ENCODE results near the gene AKAP9.
"Not testable (repeated sequence)": the region's sequence is repeated elsewhere in the genome, so short reads cannot be mapped to it uniquely, and the experiment has no call there.

The AKAP9 gene

DNA sequence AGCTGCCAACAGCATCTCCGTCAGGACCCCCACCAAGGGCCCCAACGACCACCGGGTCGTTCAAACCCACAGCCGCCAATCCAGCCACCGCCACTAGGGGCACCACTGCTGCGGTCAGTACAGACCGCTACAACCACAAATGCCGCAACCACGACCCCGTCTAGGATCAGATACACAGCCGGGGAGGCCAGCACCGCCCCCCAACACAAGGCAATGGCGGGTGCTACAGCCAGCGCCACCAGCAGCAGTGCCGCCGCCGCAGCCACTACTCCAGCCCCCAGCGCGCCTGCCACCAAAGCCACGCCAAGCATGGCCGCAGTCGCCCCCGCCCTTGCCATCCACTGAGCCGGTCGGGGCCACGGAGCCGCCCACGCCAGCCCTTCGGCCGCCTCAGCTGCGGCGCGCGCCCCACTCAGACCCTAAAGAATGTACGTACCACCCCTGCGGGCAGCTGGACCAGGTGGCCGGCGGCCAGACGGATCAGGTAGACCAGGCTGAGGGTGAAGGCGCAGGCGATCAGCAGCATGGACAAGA is 193.1 kb downstream of the AKAP9 start:
- peak; percentile 31 to 42 (median 35) for DNase-seq (ENCODE audit: low read depth in 3 of 3)

DNA sequence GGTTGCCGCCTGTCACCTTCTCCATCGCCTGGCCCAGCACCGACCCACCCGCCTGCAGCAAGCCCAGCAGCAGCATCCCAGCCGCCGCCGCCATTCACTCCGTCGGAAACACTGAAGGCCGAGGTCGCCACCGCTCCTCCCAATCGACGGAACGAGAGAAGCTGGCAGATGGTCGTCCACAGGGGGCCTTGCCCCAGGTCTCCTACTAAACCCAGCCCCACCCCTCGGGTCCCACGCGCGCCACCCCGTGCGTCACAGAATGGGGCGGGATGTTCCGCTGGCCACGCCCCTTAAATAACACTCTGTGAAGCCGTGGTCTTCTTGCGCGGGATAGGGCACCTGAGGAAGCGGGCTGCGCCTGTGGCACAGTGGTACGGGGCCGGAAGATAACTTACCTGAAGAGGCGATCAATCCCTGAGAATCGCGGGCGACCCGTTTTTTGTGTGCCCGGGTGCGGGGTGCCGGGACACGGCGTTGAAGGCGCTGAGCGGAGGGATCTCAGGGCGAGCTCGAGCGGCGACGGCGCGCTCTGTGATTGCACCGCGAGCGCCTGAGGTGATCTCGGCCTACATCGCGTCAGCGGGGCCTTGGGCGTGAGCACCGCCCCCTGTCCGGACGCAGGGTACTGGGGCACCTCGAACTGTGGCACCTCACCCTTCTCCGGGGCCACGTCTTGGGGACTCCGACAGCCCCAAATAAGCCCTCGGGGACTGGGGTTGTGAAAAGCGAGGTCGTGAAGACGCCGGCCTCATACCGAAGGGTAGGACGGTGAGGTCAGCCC is 193.8 kb downstream of the AKAP9 start, which contains the start of gene CYP51A1:
CYP51A1 (minus strand) TSS at position 207 of the 781 bp plus-strand sequence; CDS start at position 94, 113 bp downstream.
- peak; percentile 86 to 92 (median 90) for DNase-seq (ENCODE audit: low read depth in 3 of 3)

GRCh38 chr7:92135052-92135889 is 194.6 kb downstream of the AKAP9 start:
- DNase-seq (ENCODE audit: low read depth in 3 of 3) = no peak

- no peak for DNase-seq (ENCODE audit: low read depth in 3 of 3)
Observed at GRCh38 chr7:92137557-92137956, 196.9 kb downstream of the AKAP9 start.

- no peak for DNase-seq (ENCODE audit: low read depth in 3 of 3)
Observed at GRCh38 chr7:92141161-92141560, 200.5 kb downstream of the AKAP9 start.

DNA sequence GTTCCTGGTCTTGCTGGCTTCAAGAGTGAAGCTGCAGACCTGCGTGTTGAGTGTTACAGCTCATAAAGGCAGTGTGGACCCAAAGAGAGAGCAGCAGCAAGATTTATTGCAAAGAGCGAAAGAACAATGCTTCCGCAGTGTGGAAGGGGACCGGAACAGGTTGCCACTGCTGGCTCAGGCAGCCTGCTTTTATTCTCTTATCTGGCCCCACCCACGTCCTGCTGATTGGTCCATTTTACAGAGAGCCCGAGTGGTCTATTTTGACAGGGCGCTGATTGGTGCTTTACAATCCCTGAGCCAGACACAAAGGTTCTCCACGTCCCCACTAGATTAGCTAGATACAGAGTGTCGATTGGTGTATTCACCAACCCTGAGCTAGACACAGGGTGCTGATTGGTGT is 202.1 kb downstream of the AKAP9 start:
- not testable (repeated sequence) for DNase-seq (ENCODE audit: low read depth in 3 of 3)

DNA sequence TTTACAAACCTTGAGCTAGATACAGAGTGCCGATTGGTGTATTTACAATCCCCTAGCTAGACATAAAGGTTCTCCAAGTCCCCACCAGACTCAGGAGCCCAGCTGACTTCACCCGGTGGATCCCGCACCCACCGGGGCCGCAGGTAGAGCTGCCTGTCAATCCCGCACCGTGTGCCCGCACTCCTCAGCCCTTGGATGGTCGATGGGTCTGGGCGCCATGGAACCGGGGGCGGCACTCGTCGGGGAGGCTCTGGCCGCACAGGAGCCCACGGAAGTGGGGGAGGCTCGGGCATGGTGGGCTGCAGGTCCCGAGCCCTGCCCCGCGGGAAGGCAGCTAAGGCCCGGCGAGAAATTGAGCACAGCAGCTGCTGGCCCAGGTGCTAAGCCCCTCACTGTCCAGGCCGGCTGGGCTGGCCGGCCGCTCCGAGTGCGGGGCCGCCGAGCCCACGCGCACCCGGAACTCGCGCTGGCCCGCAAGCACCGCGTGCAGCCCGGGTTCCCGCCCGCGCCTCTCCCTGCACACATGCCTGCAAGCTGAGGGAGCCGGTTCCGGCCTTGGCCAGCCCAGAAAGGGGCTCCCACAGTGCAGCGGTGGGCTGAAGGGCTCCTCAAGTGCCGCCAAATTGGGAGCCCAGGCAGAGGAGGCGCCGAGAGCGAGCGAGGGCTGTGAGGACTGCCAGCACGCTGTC is 202.7 kb downstream of the AKAP9 start:
- not testable (repeated sequence) for DNase-seq (ENCODE audit: low read depth in 3 of 3)

GRCh38 chr7:92149736-92150239 is 209.1 kb downstream of the AKAP9 start:
- no peak for DNase-seq (ENCODE audit: low read depth in 3 of 3)

- DNase-seq (ENCODE audit: low read depth in 3 of 3) = no peak
Observed at GRCh38 chr7:92150450-92151017, 209.9 kb downstream of the AKAP9 start.

DNA sequence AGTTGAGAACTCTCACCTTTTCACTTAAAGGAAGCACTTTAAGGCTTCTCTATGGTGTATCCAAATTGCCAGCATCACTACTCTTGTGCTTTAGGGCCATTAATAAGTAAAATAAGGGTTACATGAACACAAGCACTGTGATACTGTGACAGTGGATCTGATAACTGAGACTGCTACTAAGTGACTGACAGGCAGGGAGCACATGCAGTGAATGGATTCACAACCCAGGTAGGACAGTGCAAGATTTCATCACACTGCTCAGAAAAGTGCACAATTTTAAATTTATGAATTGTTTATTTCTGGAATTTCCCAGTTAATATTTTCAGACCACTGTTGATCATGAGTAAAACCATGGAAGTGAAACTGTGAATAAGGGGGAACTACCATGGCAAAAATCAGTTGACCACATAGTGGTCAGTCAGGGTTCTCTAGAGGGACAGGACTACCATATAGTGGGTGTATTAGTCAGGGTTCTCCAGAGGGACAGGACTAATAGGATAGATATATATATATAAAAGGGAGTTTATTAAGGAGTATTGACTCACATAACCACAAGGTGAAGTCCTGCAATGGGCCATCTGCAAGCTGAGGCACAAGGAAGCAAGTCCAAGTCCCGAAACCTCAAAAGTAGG is 214.6 kb downstream of the AKAP9 start:
- no peak for DNase-seq (ENCODE audit: low read depth in 3 of 3)

DNA sequence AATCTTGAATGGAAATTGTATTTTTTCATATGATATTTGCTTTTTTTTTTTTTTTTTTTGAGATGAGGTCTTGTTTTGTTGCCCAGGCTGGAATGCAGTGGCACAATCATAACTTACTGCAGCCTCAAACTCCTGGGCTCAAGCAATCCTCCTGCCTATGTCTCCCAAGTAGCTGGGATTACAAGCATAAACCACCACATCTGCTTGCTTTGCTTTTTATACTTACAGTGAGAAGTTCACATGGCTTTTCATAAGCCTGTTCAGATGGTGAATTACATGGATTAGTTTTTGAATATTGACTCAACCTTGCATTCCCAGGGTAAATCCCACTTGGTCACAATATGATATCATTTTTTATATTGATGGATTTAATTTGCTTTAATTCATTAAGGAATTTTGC is 216.3 kb downstream of the AKAP9 start:
- DNase-seq (ENCODE audit: low read depth in 3 of 3) = no peak

DNA sequence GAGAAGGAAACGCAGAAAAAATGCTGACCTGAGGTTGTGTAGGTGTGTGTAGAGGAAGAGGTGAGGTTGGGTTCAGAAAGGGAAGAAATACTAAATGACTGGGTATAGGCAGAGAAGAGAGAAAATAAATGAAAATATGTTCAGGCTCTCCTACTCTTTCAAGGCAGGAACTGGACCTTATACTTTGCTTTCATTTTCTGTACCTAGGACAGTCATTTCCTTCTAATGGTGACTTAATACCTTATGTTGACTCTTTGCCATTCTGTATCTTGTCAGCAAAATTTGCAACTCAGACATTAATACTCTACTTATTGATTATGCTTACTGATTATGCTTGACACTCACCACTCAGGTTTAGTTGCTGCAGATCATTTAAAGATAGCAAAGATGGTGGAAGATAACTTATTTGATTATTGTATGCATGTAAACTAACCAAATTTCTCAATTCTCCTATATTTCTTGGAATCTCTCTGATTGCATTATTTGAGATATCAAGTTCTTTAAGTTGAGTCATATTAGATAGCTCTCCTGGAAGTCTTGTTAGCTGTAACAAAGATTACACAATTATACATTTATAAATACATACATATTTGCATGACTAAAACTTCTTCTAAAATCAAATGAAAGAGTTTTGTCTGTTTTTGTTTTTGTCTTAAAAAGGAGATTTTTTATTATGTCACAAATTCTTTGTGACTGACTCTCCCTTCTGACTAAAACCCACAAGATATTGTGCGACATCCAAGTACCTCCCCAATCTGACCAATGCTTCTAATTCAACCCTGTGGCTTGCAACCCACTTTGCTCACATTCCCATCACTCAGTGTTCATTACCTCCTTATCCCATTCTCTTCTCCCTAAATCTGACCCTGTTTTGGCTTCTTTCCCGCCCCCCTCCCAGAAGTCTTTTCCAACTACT is 218.3 kb downstream of the AKAP9 start:
- DNase-seq (ENCODE audit: low read depth in 3 of 3) = no peak

Measured in stimulated activated CD4-positive, alpha-beta T cell treated with anti-CD3 and anti-CD28 coated beads, TNF-alpha, amount 100 ng/mL, for 4 hours (primary cell).